ENCODE results near the gene NPC2.

NPC2 gene

GRCh38 chr14:74476607-74477006, 16.5 kb downstream of the NPC2 start:
- TF ChIP-seq CTCF (IDR thresholded peaks at IDR 0.05) = no peak

GRCh38 chr14:74476107-74476506, 17.0 kb downstream of the NPC2 start:
- H3K4me3 Mint-ChIP-seq = no peak overlapping the region

More at GRCh38 chr14:74476607-74477006, 16.5 kb downstream of the NPC2 start:
- H3K36me3 Mint-ChIP-seq (ENCODE audit: low read depth) = peaks cover 16% of the 10 kb centered on the region
- no peak overlapping the region for H3K4me3 Mint-ChIP-seq
- H3K27ac Mint-ChIP-seq = no peak overlapping the region
- DNase-seq = no peak
- H3K9me3 Mint-ChIP-seq = no peaks in the 10 kb centered on the region
- H3K27me3 Mint-ChIP-seq (ENCODE audit: low read depth, poor library complexity) = peaks cover 3% of the 10 kb centered on the region
- H3K4me1 Mint-ChIP-seq = peaks cover 27% of the 10 kb centered on the region

GRCh38 chr14:74475678-74476077, 17.4 kb downstream of the NPC2 start:
- Mint-ChIP-seq H3K4me1 (peaks cover 27% of the 10 kb centered on the region), H3K36me3 (ENCODE audit: low read depth) (peaks cover 16% of the 10 kb centered on the region), H3K27me3 (ENCODE audit: low read depth, poor library complexity) (peaks cover 3% of the 10 kb centered on the region), H3K9me3 (no peaks in the 10 kb centered on the region), H3K4me3 (no peak overlapping the region), H3K27ac (no peak overlapping the region)
- no peak for DNase-seq
- no peak for TF ChIP-seq CTCF (IDR thresholded peaks at IDR 0.05)

More at GRCh38 chr14:74476107-74476506, 17.0 kb downstream of the NPC2 start:
- Mint-ChIP-seq H3K9me3 (no peaks in the 10 kb centered on the region), H3K27me3 (ENCODE audit: low read depth, poor library complexity) (peaks cover 3% of the 10 kb centered on the region), H3K4me1 (peaks cover 27% of the 10 kb centered on the region), H3K27ac (no peak overlapping the region), H3K36me3 (ENCODE audit: low read depth) (peaks cover 16% of the 10 kb centered on the region)
- no peak for DNase-seq
- no peak for TF ChIP-seq CTCF (IDR thresholded peaks at IDR 0.05)

- H3K4me1 Mint-ChIP-seq = peaks cover 27% of the 10 kb centered on the region
- no peaks in the 10 kb centered on the region for H3K9me3 Mint-ChIP-seq
- H3K36me3 Mint-ChIP-seq (ENCODE audit: low read depth) = peaks cover 16% of the 10 kb centered on the region
- H3K4me3 Mint-ChIP-seq = no peak overlapping the region
- peaks cover 3% of the 10 kb centered on the region for H3K27me3 Mint-ChIP-seq (ENCODE audit: low read depth, poor library complexity)
- no peak for TF ChIP-seq CTCF (IDR thresholded peaks at IDR 0.05)
- DNase-seq = no peak
- peak overlapping the region; percentile 52 for H3K27ac Mint-ChIP-seq
These were observed 18.7 kb downstream of the NPC2 start for GRCh38 chr14:74474376-74474775.

- Mint-ChIP-seq H3K4me3 (no peak overlapping the region), H3K27me3 (ENCODE audit: low read depth, poor library complexity) (peaks cover 3% of the 10 kb centered on the region), H3K4me1 (peaks cover 13% of the 10 kb centered on the region), H3K9me3 (no peaks in the 10 kb centered on the region), H3K36me3 (ENCODE audit: low read depth) (peaks cover 16% of the 10 kb centered on the region), H3K27ac (peak overlapping the region; percentile 2)
- no peak for DNase-seq
- no peak for TF ChIP-seq CTCF (IDR thresholded peaks at IDR 0.05)
These were observed 20.5 kb downstream of the NPC2 start for GRCh38 chr14:74472601-74473000.

Measured in nephron progenitor cell (in vitro differentiated cells).